Loucy (cell line): ENCODE results near the gene GAS5.

Experiments used
- H2AFZ ChIP-seq: fragments of 200-600 bp; sonication (generic); 2 replicates; pipeline ENCODE4 v1.6.0; 2016; ENCODE audit warnings: antibody characterized with exemption, mild to moderate bottlenecking, low read length, moderate library complexity
- H3F3A ChIP-seq: fragments of 200-600 bp; 2 replicates; pipeline ENCODE4 v1.6.0; 2016; ENCODE audit warnings: antibody characterized with exemption, low read depth, mild to moderate bottlenecking
- H3K27me3 ChIP-seq: fragments of 200-600 bp; sonication (generic); 2 replicates; pipeline ENCODE4 v1.6.1; 2014; ENCODE audit warnings: low read length, mild to moderate bottlenecking; ENCODE audit not compliant: insufficient read depth, poor library complexity, severe bottlenecking
- H3K36me3 ChIP-seq: fragments of 200-600 bp; sonication (generic); 2 replicates; pipeline ENCODE4 v1.6.1; 2016; ENCODE audit warnings: low read length; ENCODE audit not compliant: insufficient read depth
- H3K4me1 ChIP-seq: fragments of 200-600 bp; sonication (generic); 2 replicates; pipeline ENCODE4 v1.5.1; 2014; ENCODE audit warnings: low read length, mild to moderate bottlenecking; ENCODE audit not compliant: insufficient read depth, poor library complexity, severe bottlenecking
- H3K4me2 ChIP-seq: fragments of 200-600 bp; sonication (generic); 2 replicates; pipeline ENCODE4 v1.6.0; 2014; ENCODE audit warnings: antibody characterized with exemption, low read length, low read depth, mild to moderate bottlenecking; ENCODE audit not compliant: poor library complexity, severe bottlenecking
- H3K4me3 ChIP-seq: fragments of 200-600 bp; sonication (generic); 2 replicates; pipeline ENCODE4 v1.5.1; 2014; ENCODE audit warnings: low read length, mild to moderate bottlenecking, mixed read lengths; ENCODE audit not compliant: poor library complexity, severe bottlenecking
- H3K79me2 ChIP-seq: fragments of 200-600 bp; sonication (generic); 2 replicates; pipeline ENCODE4 v1.6.1; 2014; ENCODE audit warnings: low read length; ENCODE audit not compliant: insufficient read depth
- H3K9ac ChIP-seq: fragments of 200-600 bp; sonication (generic); 2 replicates; pipeline ENCODE4 v1.6.0; 2014; ENCODE audit warnings: mild to moderate bottlenecking, low read depth, low read length, moderate library complexity; ENCODE audit not compliant: poor library complexity, severe bottlenecking
- H3K9me2 ChIP-seq: fragments of 200-600 bp; sonication (generic); replicated peaks from 2 replicates; pipeline ENCODE4 v1.6.1; 2016; ENCODE audit warnings: low read depth, low read length, mixed read lengths
- H3K9me3 ChIP-seq: fragments of 200-600 bp; sonication (generic); 2 replicates; pipeline ENCODE4 v1.6.1; 2014; ENCODE audit warnings: mild to moderate bottlenecking, antibody characterized with exemption, low read length, low read depth; ENCODE audit not compliant: insufficient read depth
- H4K20me1 ChIP-seq: fragments of 200-600 bp; sonication (generic); 2 replicates; pipeline ENCODE4 v1.6.0; 2014; ENCODE audit warnings: antibody characterized with exemption, low read length, mild to moderate bottlenecking; ENCODE audit not compliant: insufficient read depth, poor library complexity, severe bottlenecking
- CTCF ChIP-seq: fragments of 200-600 bp; sonication (generic); conservative IDR thresholded peaks from 2 replicates; pipeline ENCODE4 v1.5.1; 2014; ENCODE audit warnings: mild to moderate bottlenecking, antibody characterized with exemption, low read length
- EZH2phosphoT487 ChIP-seq: fragments of 200-600 bp; IDR thresholded peaks from 2 replicates; pipeline ENCODE4 v1.6.1; 2018; ENCODE audit warnings: antibody characterized with exemption, mild to moderate bottlenecking, moderate library complexity, borderline replicate concordance

The GAS5 gene

GRCh38 chr1:173869021-173869359, 1.2 kb upstream of the GAS5 start:
- peaks cover 31% of the 10 kb centered on the region for H3K36me3 ChIP-seq
- H3K9me2 ChIP-seq, result no peaks in the 10 kb centered on the region
- H3K9me3 ChIP-seq, result no peaks in the 10 kb centered on the region
- H3F3A ChIP-seq, result peaks cover 13% of the 10 kb centered on the region
- TF ChIP-seq CTCF (no peak), EZH2phosphoT487 (no peak)
- peak overlapping the region; percentile 89 for H3K4me2 ChIP-seq
- H3K9ac ChIP-seq, result peak overlapping the region; percentile 78
- peaks cover 61% of the 10 kb centered on the region for H3K4me1 ChIP-seq
- H3K79me2 ChIP-seq, result peaks cover 65% of the 10 kb centered on the region
- H3K27me3 ChIP-seq, result peaks cover 8% of the 10 kb centered on the region
- H2AFZ ChIP-seq, result peak overlapping the region; percentile 92; the same call in 1 of the 2 replicates
- H3K4me3 ChIP-seq, result peak overlapping the region; percentile 92
- peaks cover 37% of the 10 kb centered on the region for H4K20me1 ChIP-seq

GRCh38 chr1:173868266-173869020, 654 bp upstream of the GAS5 start, which contains the start of gene ZBTB37:
Gene ZBTB37, plus strand, starts transcription at chr1:173868380. Its CDS starts 1,846 bp downstream, at chr1:173870226.
- Histone ChIP-seq H3K4me1 (peaks cover 65% of the 10 kb centered on the region), H3F3A (peaks cover 19% of the 10 kb centered on the region)

GRCh38 chr1:173867141-173867752, 542 bp downstream of the GAS5 start:
- H3F3A ChIP-seq, result peaks cover 25% of the 10 kb centered on the region
- H3K9me3 ChIP-seq, result no peaks in the 10 kb centered on the region
- H4K20me1 ChIP-seq, result peaks cover 51% of the 10 kb centered on the region
- peak overlapping the region; percentile 92 for H3K4me2 ChIP-seq
- peaks cover 61% of the 10 kb centered on the region for H3K4me1 ChIP-seq
- H2AFZ ChIP-seq, result no peak overlapping the region
- H3K79me2 ChIP-seq, result peaks cover 61% of the 10 kb centered on the region
- TF ChIP-seq EZH2phosphoT487, result no peak
- TF ChIP-seq CTCF, result no peak
- H3K9me2 ChIP-seq, result no peaks in the 10 kb centered on the region
- peak overlapping the region; percentile 92 for H3K9ac ChIP-seq
- H3K27me3 ChIP-seq, result peaks cover 8% of the 10 kb centered on the region
- H3K36me3 ChIP-seq, result peaks cover 47% of the 10 kb centered on the region
- H3K4me3 ChIP-seq, result peak overlapping the region; percentile 92

More at GRCh38 chr1:173868266-173869020, 654 bp upstream of the GAS5 start, which contains the start of gene ZBTB37:
- peaks cover 66% of the 10 kb centered on the region for H3K79me2 ChIP-seq
- H3K9ac ChIP-seq, result peak within 1 kb of the TSS; percentile 92
- no peaks in the 10 kb centered on the region for H3K9me3 ChIP-seq
- peaks cover 8% of the 10 kb centered on the region for H3K27me3 ChIP-seq
- TF ChIP-seq EZH2phosphoT487, result no peak
- no peak for TF ChIP-seq CTCF
- H4K20me1 ChIP-seq, result peaks cover 43% of the 10 kb centered on the region
- H3K9me2 ChIP-seq, result no peaks in the 10 kb centered on the region
- H2AFZ ChIP-seq, result peak within 1 kb of the TSS; percentile 92
- H3K4me3 ChIP-seq, result peak within 1 kb of the TSS; percentile 92
- H3K4me2 ChIP-seq, result peak within 1 kb of the TSS; percentile 92
- H3K36me3 ChIP-seq, result peaks cover 37% of the 10 kb centered on the region
